HEK293 (cell line): ENCODE measurements around the gene ZNF319.
A peak's percentile ranks its signal among the peaks of the same experiment; 100 is the strongest.

ENCODE experiments used
- ATF2 ChIP-seq: fragments of 450-650 bp; formaldehyde crosslinking; IDR thresholded peaks from 2 replicates; pipeline ENCODE4 v1.5.1; 2016; ENCODE audit warnings: missing biosample characterization, missing genetic modification characterization, low read depth
- KLF8 ChIP-seq: fragments of 450-650 bp; formaldehyde crosslinking; IDR thresholded peaks from 2 replicates; pipeline ENCODE4 v1.5.1; 2016; ENCODE audit warnings: missing biosample characterization, missing genetic modification characterization
- MEIS1 ChIP-seq: sonication (generic); formaldehyde crosslinking; IDR thresholded peaks from 2 replicates; pipeline ENCODE4 v1.8.1; 2022; ENCODE audit warnings: missing genetic modification reagents, mild to moderate bottlenecking, borderline replicate concordance
- PRDM10 ChIP-seq: fragments of 450-650 bp; formaldehyde crosslinking; IDR thresholded peaks from 2 replicates; pipeline ENCODE4 v1.5.1; 2016; ENCODE audit warnings: missing biosample characterization, missing genetic modification characterization
- RBAK ChIP-seq: fragments of 450-650 bp; formaldehyde crosslinking; IDR thresholded peaks from 2 replicates; pipeline ENCODE4 v1.5.1; 2016; ENCODE audit warnings: missing biosample characterization, missing genetic modification characterization
- ZBTB26 ChIP-seq: fragments of 450-650 bp; formaldehyde crosslinking; optimal IDR thresholded peaks from 2 replicates; pipeline ENCODE3; 2016; ENCODE audit warnings: missing biosample characterization, mild to moderate bottlenecking, missing genetic modification characterization
- ZBTB49 ChIP-seq: fragments of 450-650 bp; formaldehyde crosslinking; IDR thresholded peaks from 2 replicates; pipeline ENCODE4 v1.5.1; 2016; ENCODE audit warnings: missing biosample characterization, missing genetic modification characterization, low read depth
- ZEB2 ChIP-seq: fragments of 450-650 bp; formaldehyde crosslinking; IDR thresholded peaks from 2 replicates; pipeline ENCODE4 v1.5.1; 2016; ENCODE audit warnings: missing biosample characterization, missing genetic modification characterization
- ZFP3 ChIP-seq: fragments of 450-650 bp; formaldehyde crosslinking; IDR thresholded peaks from 2 replicates; pipeline ENCODE4 v1.5.1; 2016; ENCODE audit warnings: low read depth, missing biosample characterization, missing genetic modification characterization
- ZNF112 ChIP-seq: fragments of 450-650 bp; formaldehyde crosslinking; IDR thresholded peaks from 2 replicates; pipeline ENCODE4 v1.5.0; 2017; ENCODE audit warnings: missing biosample characterization, missing genetic modification characterization
- ZNF148 ChIP-seq: fragments of 450-650 bp; formaldehyde crosslinking; IDR thresholded peaks from 2 replicates; pipeline ENCODE4 v1.5.0; 2017; ENCODE audit warnings: missing biosample characterization, missing genetic modification characterization, borderline replicate concordance
- ZNF239 ChIP-seq: fragments of 450-650 bp; formaldehyde crosslinking; IDR thresholded peaks from 2 replicates; pipeline ENCODE4 v1.5.1; 2016; ENCODE audit warnings: missing biosample characterization, missing genetic modification characterization
- ZNF248 ChIP-seq: fragments of 450-650 bp; formaldehyde crosslinking; IDR thresholded peaks from 2 replicates; pipeline ENCODE4 v1.5.1; 2017; ENCODE audit warnings: missing biosample characterization, missing genetic modification characterization
- ZNF311 ChIP-seq: fragments of 450-650 bp; formaldehyde crosslinking; IDR thresholded peaks from 2 replicates; pipeline ENCODE4 v1.5.1; 2017; ENCODE audit warnings: missing biosample characterization, missing genetic modification characterization, borderline replicate concordance
- ZNF37A ChIP-seq: fragments of 450-650 bp; IDR thresholded peaks from 2 replicates; pipeline ENCODE4 v1.5.1; 2018; ENCODE audit warnings: missing biosample characterization, missing genetic modification characterization
- ZNF398 ChIP-seq: fragments of 450-650 bp; formaldehyde crosslinking; IDR thresholded peaks from 2 replicates; pipeline ENCODE4 v1.5.1; 2017; ENCODE audit warnings: missing biosample characterization, missing genetic modification characterization
- ZNF404 ChIP-seq: fragments of 450-650 bp; formaldehyde crosslinking; IDR thresholded peaks from 2 replicates; pipeline ENCODE4 v1.5.1; 2017; ENCODE audit warnings: missing biosample characterization, missing genetic modification characterization
- ZNF48 ChIP-seq: fragments of 450-650 bp; formaldehyde crosslinking; IDR thresholded peaks from 2 replicates; pipeline ENCODE4 v1.5.1; 2016; ENCODE audit warnings: missing biosample characterization, missing genetic modification characterization
- ZNF530 ChIP-seq: fragments of 450-650 bp; formaldehyde crosslinking; IDR thresholded peaks from 2 replicates; pipeline ENCODE4 v1.5.1; 2016; ENCODE audit warnings: low read depth, missing biosample characterization, missing genetic modification characterization
- ZNF600 ChIP-seq: fragments of 450-650 bp; formaldehyde crosslinking; IDR thresholded peaks from 2 replicates; pipeline ENCODE4 v1.5.1; 2016; ENCODE audit warnings: missing biosample characterization, missing genetic modification characterization
- ZNF629 ChIP-seq: fragments of 450-650 bp; formaldehyde crosslinking; IDR thresholded peaks from 2 replicates; pipeline ENCODE4 v1.5.1; 2017; ENCODE audit warnings: missing biosample characterization, missing genetic modification characterization
- ZNF645 ChIP-seq: fragments of 450-650 bp; formaldehyde crosslinking; IDR thresholded peaks from 2 replicates; pipeline ENCODE4; 2016; ENCODE audit warnings: missing biosample characterization, missing genetic modification characterization
- ZNF747 ChIP-seq: fragments of 450-650 bp; formaldehyde crosslinking; IDR thresholded peaks from 2 replicates; pipeline ENCODE4 v1.5.1; 2016; ENCODE audit warnings: missing biosample characterization, missing genetic modification characterization
- ZNF777 ChIP-seq: fragments of 450-650 bp; formaldehyde crosslinking; IDR thresholded peaks from 2 replicates; pipeline ENCODE4 v1.5.1; 2017; ENCODE audit warnings: missing biosample characterization, missing genetic modification characterization, borderline replicate concordance
- ZSCAN30 ChIP-seq: fragments of 450-650 bp; IDR thresholded peaks from 2 replicates; pipeline ENCODE4 v1.5.1; 2018; ENCODE audit warnings: missing biosample characterization, mild to moderate bottlenecking, missing genetic modification characterization, moderate library complexity

Gene ZNF319

GRCh38 chr16:58027161-58027915, 26.9 kb upstream of the ZNF319 start (continued):
- TF ChIP-seq ZNF530 (tag by site-specific recombination) (no peak), ZNF37A (tag by site-specific recombination) (no peak), MEIS1 (CRISPR knock-in tag) (no peak), ZNF645 (tag by site-specific recombination) (no peak), ZNF48 (tag by site-specific recombination) (no peak), ZNF248 (tag by site-specific recombination) (no peak), ZNF747 (no peak), ZNF112 (no peak), ZSCAN30 (tag by site-specific recombination) (no peak), ZNF398 (tag by site-specific recombination) (peak; percentile 3; the same call in 1 of the 2 replicates), ZNF629 (tag by site-specific recombination) (no peak), ZNF404 (tag by site-specific recombination) (no peak), ATF2 (tag by site-specific recombination) (no peak), ZNF239 (tag by site-specific recombination) (no peak), ZFP3 (tag by site-specific recombination) (no peak), KLF8 (tag by site-specific recombination) (peak; percentile 51; the same call in 1 of the 2 replicates), ZBTB49 (tag by site-specific recombination) (no peak), ZNF600 (peak; percentile 65; the same call in 1 of the 2 replicates), ZEB2 (tag by site-specific recombination) (peak; percentile 35; the same call in 1 of the 2 replicates), RBAK (tag by site-specific recombination) (no peak), ZNF148 (tag by site-specific recombination) (no peak), PRDM10 (tag by site-specific recombination) (peak; percentile 50; the same call in 1 of the 2 replicates), ZBTB26 (tag by site-specific recombination) (no peak), ZNF777 (0 out of 2 replicates have a peak, but pooled peaks have one; percentile 6), ZNF311 (no peak)
